HepG2 (cell line): Measurements from ENCODE around the gene NUBP2. TPM values are rescaled to one million over a fixed set of nuclear protein-coding genes. Genes with fewer than 3 reads are reported as not detected.

ENCODE experiments used
- BORCS8-MEF2B ChIP-seq: sonication (generic); formaldehyde crosslinking; IDR thresholded peaks from 2 replicates; pipeline ENCODE4 v1.8.0; 2022; ENCODE audit warnings: mild to moderate bottlenecking, missing genetic modification reagents
- CREBL2 ChIP-seq: sonication (generic); formaldehyde crosslinking; IDR thresholded peaks from 2 replicates; pipeline ENCODE4 v1.8.1; 2023; ENCODE audit warnings: missing genetic modification reagents, mild to moderate bottlenecking, borderline replicate concordance
- EP300 ChIP-seq, 3 experiments: sonication (generic) in 1 of 3; formaldehyde crosslinking in 1 of 3; IDR thresholded peaks; 2 replicates each; pipeline versions ENCODE4 v1.5.1 to v1.6.1; 2011 to 2020; ENCODE audit warnings: low read depth in 2 of 3, low read length in 2 of 3, borderline replicate concordance in 1 of 3, improper control_type of control experiment in 1 of 3, mild to moderate bottlenecking in 1 of 3, missing genetic modification reagents in 1 of 3, moderate library complexity in 1 of 3
- HIC2 ChIP-seq: sonication (generic); formaldehyde crosslinking; IDR thresholded peaks from 2 replicates; pipeline ENCODE4 v1.9.0; 2022; ENCODE audit warnings: low read depth, missing genetic modification reagents
- HMGXB4 ChIP-seq, 2 experiments: sonication (generic) in 1 of 2; formaldehyde crosslinking in 1 of 2; IDR thresholded peaks; 2 replicates each; pipeline versions ENCODE4 v1.4.0 to v1.6.1; 2018 to 2020; ENCODE audit warnings: missing genetic modification reagents in 2 of 2, borderline replicate concordance in 1 of 2, low read depth in 1 of 2, mild to moderate bottlenecking in 1 of 2, missing biosample characterization in 1 of 2
- KAT8 ChIP-seq: IDR thresholded peaks from 2 replicates; pipeline ENCODE4 v1.6.1; 2016; ENCODE audit warnings: missing genetic modification reagents, missing compliant biosample characterization
- KDM2A ChIP-seq: sonication (generic); formaldehyde crosslinking; IDR thresholded peaks from 2 replicates; pipeline ENCODE4 v1.4.0; 2020; ENCODE audit warnings: low read depth, missing genetic modification reagents, borderline replicate concordance
- MEF2D ChIP-seq: sonication (generic); formaldehyde crosslinking; IDR thresholded peaks from 2 replicates; pipeline ENCODE4 v1.5.1; 2020; ENCODE audit warnings: mild to moderate bottlenecking, missing genetic modification reagents
- MIXL1 ChIP-seq: IDR thresholded peaks from 2 replicates; pipeline ENCODE4 v1.6.1; 2016
- SNAPC5 ChIP-seq: sonication (generic); formaldehyde crosslinking; IDR thresholded peaks from 2 replicates; pipeline ENCODE4 v1.8.1; 2023; ENCODE audit warnings: mild to moderate bottlenecking, missing genetic modification reagents, borderline replicate concordance
- YEATS2 ChIP-seq: sonication (generic); formaldehyde crosslinking; IDR thresholded peaks from 2 replicates; pipeline ENCODE4 v1.4.0; 2020; ENCODE audit warnings: missing genetic modification reagents, borderline replicate concordance
- ZBTB2 ChIP-seq: sonication (generic); formaldehyde crosslinking; IDR thresholded peaks from 2 replicates; pipeline ENCODE4 v1.8.0; 2022; ENCODE audit warnings: low read depth, missing genetic modification reagents
- ZKSCAN8 ChIP-seq: IDR thresholded peaks from 2 replicates; pipeline ENCODE4 v1.6.1; 2016; ENCODE audit warnings: borderline replicate concordance, missing genetic modification reagents, missing compliant biosample characterization
- ZNF24 ChIP-seq: fragments of 450-650 bp; IDR thresholded peaks from 2 replicates; pipeline ENCODE4 v1.6.1; 2017; ENCODE audit warnings: antibody characterized with exemption, mild to moderate bottlenecking
- ZNF484 ChIP-seq: sonication (generic); formaldehyde crosslinking; IDR thresholded peaks from 2 replicates; pipeline ENCODE4 v1.5.1; 2020; ENCODE audit warnings: mild to moderate bottlenecking, low read depth, missing genetic modification reagents, borderline replicate concordance
- ZNF512B ChIP-seq: sonication (generic); formaldehyde crosslinking; IDR thresholded peaks from 2 replicates; pipeline ENCODE4 v1.5.1; 2020; ENCODE audit warnings: missing genetic modification reagents, mild to moderate bottlenecking, borderline replicate concordance
- ZNF546 ChIP-seq: sonication (generic); formaldehyde crosslinking; conservative IDR thresholded peaks from 2 replicates; pipeline ENCODE4 v1.8.1; 2023; ENCODE audit warnings: mild to moderate bottlenecking, missing genetic modification reagents
- ZNF563 ChIP-seq: sonication (generic); formaldehyde crosslinking; IDR thresholded peaks from 2 replicates; pipeline ENCODE4 v1.8.0; 2022; ENCODE audit warnings: mild to moderate bottlenecking, moderate library complexity, missing genetic modification reagents
- polyA plus RNA-seq, 8 experiments: library from polyadenylated mRNA; depleted of rRNA in 3 of 8; stranded (reverse) in 7 of 8; unstranded in 1 of 8; fragments of >200 nt; fragmentation: Illumina TruSeq in 4 of 8; extraction: Trizol in 4 of 8; gene quantifications; 2 replicates each; pipeline versions ENCODE4 v1.2.1 to v1.2.3, GENCODE V29; 2011 to 2016; ENCODE audit warnings: low read depth in 4 of 8, missing spikeins in 1 of 8, mixed read lengths in 1 of 8; ENCODE audit not compliant: insufficient read depth in 1 of 8
- total RNA-seq, 5 experiments: library from RNA; depleted of rRNA; stranded (reverse); fragments of >200 nt; fragmentation: Illumina TruSeq; extraction: Trizol; gene quantifications; 2 replicates each; pipeline ENCODE4 v1.2.3, GENCODE V29; 2016; ENCODE audit warnings: low read depth in 1 of 5

NUBP2 gene
- total and polyA plus RNA-seq, 2 of the 13 experiments (the other 11 are each of a cell fraction or from before 2014, with no cell fraction given): 25.7 to 61.5 TPM

GRCh38 chr16:1828645-1829410 lies 46.1 kb downstream of the NUBP2 start (continued):
- TF ChIP-seq YEATS2 (CRISPR knock-in tag) (no peak), BORCS8-MEF2B (CRISPR knock-in tag) (0 out of 2 replicates have a peak, but pooled peaks have one; percentile 59), SNAPC5 (no peak), ZKSCAN8 (CRISPR knock-in tag) (0 out of 2 replicates have a peak, but pooled peaks have one; percentile 53), CREBL2 (CRISPR knock-in tag) (no peak), EP300 (IDR thresholded peaks at IDR 0.05; ENCODE audit: low read depth in 2 of 2, low read length in 2 of 2) (peak; percentile 13 to 84; a peak in 3 of 4 replicates), EP300 (CRISPR knock-in tag; IDR thresholded peaks at IDR 0.05; ENCODE audit: borderline replicate concordance) (peak; percentile 19; the same call in 1 of the 2 replicates), ZNF546 (no peak), KDM2A (CRISPR knock-in tag) (peak; percentile 47; the same call in 1 of the 2 replicates), ZBTB2 (CRISPR knock-in tag) (0 out of 2 replicates have a peak, but pooled peaks have one; percentile 20), MEF2D (peak; percentile 67), HIC2 (CRISPR knock-in tag) (no peak), KAT8 (CRISPR knock-in tag) (peak; percentile 47; the same call in 1 of the 2 replicates), ZNF24 (no peak), ZNF484 (CRISPR knock-in tag) (no peak), ZNF512B (no peak), HMGXB4 (CRISPR knock-in tag; IDR thresholded peaks at IDR 0.05; ENCODE audit: borderline replicate concordance in 1 of 2, low read depth in 1 of 2) (peak; percentile 24 to 68; a peak in 2 of 4 replicates), MIXL1 (CRISPR knock-in tag) (peak; percentile 92), ZNF563 (no peak)
